ENCODE results near the gene HID1. TPM values are rescaled to one million over a fixed set of nuclear protein-coding genes. Genes with fewer than 3 reads are reported as not detected.

HID1 gene
- total and polyA plus RNA-seq, 2 of the 4 experiments (the other 2 are of a cell fraction), result 0.18 to 1.7 TPM

DNA sequence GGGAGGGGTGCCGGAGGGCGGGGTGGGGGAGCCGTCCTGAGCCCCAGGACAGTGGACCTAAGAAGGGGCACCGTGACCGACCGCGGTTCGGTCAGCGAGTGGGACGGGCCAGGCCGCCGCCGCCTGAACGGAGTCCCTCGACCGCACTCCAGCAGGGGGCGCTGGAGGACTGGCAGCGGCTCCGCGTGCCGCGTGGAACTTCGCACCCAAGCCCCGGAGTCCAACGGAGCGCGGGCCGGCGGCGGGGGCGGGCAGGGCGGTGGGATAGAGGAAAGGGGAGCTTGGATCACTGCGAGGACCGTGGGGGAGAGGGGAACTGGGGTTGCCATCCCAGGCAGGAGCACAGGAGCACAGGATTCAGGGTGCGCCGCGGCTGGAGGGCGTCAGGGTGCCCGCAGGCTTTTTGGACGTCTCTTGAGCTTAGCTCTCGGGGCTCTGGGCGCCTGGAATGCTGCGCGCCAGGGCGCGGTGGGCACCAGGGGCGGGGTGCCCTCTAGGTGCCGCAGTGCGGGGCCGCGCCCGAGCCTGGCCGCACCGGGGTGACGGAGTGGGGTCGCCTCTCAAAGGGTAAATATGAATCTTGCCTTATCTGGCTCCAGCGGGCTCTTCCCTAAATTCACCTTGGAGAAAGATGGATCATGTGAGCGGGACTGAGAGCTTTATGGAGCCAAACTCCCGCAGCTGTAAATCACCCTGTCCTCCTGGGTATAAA, 48.9 kb downstream of the HID1 start:
- H4K20me1 ChIP-seq (ENCODE audit: insufficient read depth, low read length), result no peaks in the 10 kb centered on the region
- CTCF ChIA-PET, result interaction anchor here (1.1 to 1.8 kb wide), 3 partner anchors 25 to 89 kb away, joined by 3 to 10 read pairs (median 4); no protein-coding TSS in a partner anchor
- H3K36me3 ChIP-seq (ENCODE audit: control insufficient read depth, insufficient read depth, low read length), result no peaks in the 10 kb centered on the region
- no peak overlapping the region for H3K4me3 ChIP-seq (ENCODE audit: insufficient read depth, low read depth, low read length)
- DNase-seq, result peak; percentile 27
- H2AK5ac ChIP-seq (ENCODE audit: low read depth, low read length), result no peak overlapping the region
- no peak overlapping the region for H2BK20ac ChIP-seq (ENCODE audit: low read depth, low read length)
- H4K8ac ChIP-seq (ENCODE audit: low read depth in 2 of 2, low read length in 2 of 2), result no peak overlapping the region
- no peaks in the 10 kb centered on the region for H3K9me3 ChIP-seq (ENCODE audit: control insufficient read depth, insufficient read depth, low read length)
- in situ Hi-C loops (cut with MboI; ENCODE audit: low sequenced_read_pairs), result no loop called here
- H3K23ac ChIP-seq (ENCODE audit: low read depth, low read length), result no peak overlapping the region
- TF ChIP-seq, protein P1, sequence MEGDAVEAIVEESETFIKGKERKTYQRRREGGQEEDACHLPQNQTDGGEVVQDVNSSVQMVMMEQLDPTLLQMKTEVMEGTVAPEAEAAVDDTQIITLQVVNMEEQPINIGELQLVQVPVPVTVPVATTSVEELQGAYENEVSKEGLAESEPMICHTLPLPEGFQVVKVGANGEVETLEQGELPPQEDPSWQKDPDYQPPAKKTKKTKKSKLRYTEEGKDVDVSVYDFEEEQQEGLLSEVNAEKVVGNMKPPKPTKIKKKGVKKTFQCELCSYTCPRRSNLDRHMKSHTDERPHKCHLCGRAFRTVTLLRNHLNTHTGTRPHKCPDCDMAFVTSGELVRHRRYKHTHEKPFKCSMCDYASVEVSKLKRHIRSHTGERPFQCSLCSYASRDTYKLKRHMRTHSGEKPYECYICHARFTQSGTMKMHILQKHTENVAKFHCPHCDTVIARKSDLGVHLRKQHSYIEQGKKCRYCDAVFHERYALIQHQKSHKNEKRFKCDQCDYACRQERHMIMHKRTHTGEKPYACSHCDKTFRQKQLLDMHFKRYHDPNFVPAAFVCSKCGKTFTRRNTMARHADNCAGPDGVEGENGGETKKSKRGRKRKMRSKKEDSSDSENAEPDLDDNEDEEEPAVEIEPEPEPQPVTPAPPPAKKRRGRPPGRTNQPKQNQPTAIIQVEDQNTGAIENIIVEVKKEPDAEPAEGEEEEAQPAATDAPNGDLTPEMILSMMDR (conservative IDR thresholded peaks at IDR 0.05; ENCODE audit: low read depth, low read length), result peak; percentile 66
- TF ChIP-seq RFX5 (IDR thresholded peaks at IDR 0.05; ENCODE audit: low read depth, low read length) (no peak), BHLHE40 (IDR thresholded peaks at IDR 0.05; ENCODE audit: low read depth, low read length) (no peak), CHD1 (IDR thresholded peaks at IDR 0.05; ENCODE audit: low read depth, low read length) (no peak), SMC3 (IDR thresholded peaks at IDR 0.05; ENCODE audit: low read depth, low read length) (peak; percentile 25; the same call in 1 of the 2 replicates), RAD21 (IDR thresholded peaks at IDR 0.05; ENCODE audit: low read length) (peak; percentile 65)
- H2AFZ ChIP-seq (replicated peaks; ENCODE audit: low read length, poor library complexity), result peak overlapping the region; percentile 63
- no peak overlapping the region for H3K18ac ChIP-seq (ENCODE audit: low read depth, low read length)
- H3K4me1 ChIP-seq (ENCODE audit: control insufficient read depth, insufficient read depth, low read length), result no peaks in the 10 kb centered on the region
- H3K4me2 ChIP-seq (ENCODE audit: low read depth, low read length), result peak overlapping the region; percentile 27; the same call in 1 of the 2 replicates
- no peak overlapping the region for H3K56ac ChIP-seq (ENCODE audit: extremely low read depth, insufficient read depth, low read length)
- POLR2A ChIA-PET (ENCODE audit: unreplicated experiment), result no interaction called here
- H3K4ac ChIP-seq (ENCODE audit: low read depth, low read length), result no peak overlapping the region
- no peak overlapping the region for H4K91ac ChIP-seq (ENCODE audit: insufficient read depth, low read depth, low read length)
- no peaks in the 10 kb centered on the region for H3K9me1 ChIP-seq (ENCODE audit: insufficient read depth, low read length)
- no peak overlapping the region for H4K5ac ChIP-seq (ENCODE audit: low read depth, low read length)
- peak; percentile 77 for ATAC-seq (ENCODE audit: low read depth)
- no peak overlapping the region for H3K9ac ChIP-seq (ENCODE audit: low read depth, low read length)
- no peak overlapping the region for H3K14ac ChIP-seq (replicated peaks; ENCODE audit: low read depth, low read length)
- no TSS peak for BruUV-seq (replicated peaks)
- no peak overlapping the region for H3K27ac ChIP-seq (ENCODE audit: insufficient read depth, low read length)
- no peak overlapping the region for H2BK15ac ChIP-seq (ENCODE audit: low read depth, low read length)
- H3K27me3 ChIP-seq (ENCODE audit: control insufficient read depth, insufficient read depth, low read length), result peaks cover 87% of the 10 kb centered on the region
- no peaks in the 10 kb centered on the region for H3K79me1 ChIP-seq (ENCODE audit: low read depth in 1 of 2, low read length in 2 of 2)
- intact Hi-C loops (cut with micrococcal nuclease), result loop anchor here (1.0 kb wide), 1 partner anchor 35 kb away; no protein-coding TSS in a partner anchor
- dilution Hi-C loops (cut with HindIII; ENCODE audit: low sequenced_read_pairs, unreplicated experiment), result no loop called here
- H2BK120ac ChIP-seq (ENCODE audit: low read depth, low read length), result no peak overlapping the region
- H2AK9ac ChIP-seq (replicated peaks; ENCODE audit: low read depth, low read length, poor library complexity), result no peak overlapping the region
- no peak overlapping the region for H2BK5ac ChIP-seq (ENCODE audit: low read depth, low read length, poor library complexity, severe bottlenecking)
- 0% methylated on average over 10 of the region's 59 CpGs; no CpG with 5 or more reads in 1 of the 2 experiments for WGBS, 2 experiments (ENCODE audit: extremely low coverage in 2 of 2, insufficient read length in 1 of 2)
